Measurements from ENCODE around the gene CHAF1B.

CHAF1B gene

DNA sequence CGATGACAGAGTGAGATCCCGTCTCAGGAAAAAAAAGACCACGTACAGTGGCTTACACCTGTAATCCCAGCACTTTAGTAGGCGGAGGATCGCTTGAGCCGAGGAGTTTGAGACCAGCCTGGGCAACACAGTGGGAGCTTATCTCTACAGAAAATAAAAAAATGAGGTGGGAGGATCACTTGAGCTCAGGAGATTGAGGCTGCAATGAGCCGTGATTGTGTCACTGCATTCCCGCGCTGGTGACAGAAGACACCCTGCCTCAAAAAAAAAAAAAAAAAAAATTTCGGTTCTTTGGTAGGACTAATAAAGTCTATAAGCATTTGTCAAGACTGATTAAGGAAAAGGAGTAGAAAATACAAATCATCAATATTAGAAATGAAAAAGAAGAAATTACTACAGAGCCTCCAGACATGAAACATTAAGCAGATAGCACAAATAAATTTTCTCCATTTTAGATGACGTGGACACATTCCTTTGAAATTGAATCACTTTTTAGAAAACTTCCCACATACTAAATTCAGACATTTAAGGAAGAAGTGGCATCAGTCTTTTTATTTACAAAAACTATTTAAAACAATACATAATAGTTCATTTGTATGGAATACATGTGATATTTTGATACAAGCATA, 34.8 kb upstream of the CHAF1B start:
- Histone ChIP-seq H3K27me3 (ENCODE audit: control insufficient read depth, low read length) (no peaks in the 10 kb centered on the region), H3K4me1 (ENCODE audit: control insufficient read depth, low read length) (no peaks in the 10 kb centered on the region), H3K79me2 (ENCODE audit: control insufficient read depth, low read length) (no peaks in the 10 kb centered on the region), H3K9me2 (replicated peaks; ENCODE audit: control insufficient read depth, low read length) (no peaks in the 10 kb centered on the region), H3K4me2 (ENCODE audit: low read length) (no peak overlapping the region), H3K4me3 (ENCODE audit: low read length) (no peak overlapping the region), H3K27ac (ENCODE audit: low read depth, low read length) (no peak overlapping the region), H3F3A (ENCODE audit: control insufficient read depth, insufficient read depth) (no peaks in the 10 kb centered on the region), H3K36me3 (ENCODE audit: control insufficient read depth, low read length) (peaks cover 48% of the 10 kb centered on the region), H3K9me3 (ENCODE audit: control insufficient read depth, insufficient read depth, low read length) (no peaks in the 10 kb centered on the region), H4K20me1 (ENCODE audit: control insufficient read depth, insufficient read depth, low read depth, low read length) (no peaks in the 10 kb centered on the region)
- no peak for TF ChIP-seq EZH2phosphoT487 (IDR thresholded peaks at IDR 0.05; ENCODE audit: borderline replicate concordance, low read length)
- TF ChIP-seq, protein P1, sequence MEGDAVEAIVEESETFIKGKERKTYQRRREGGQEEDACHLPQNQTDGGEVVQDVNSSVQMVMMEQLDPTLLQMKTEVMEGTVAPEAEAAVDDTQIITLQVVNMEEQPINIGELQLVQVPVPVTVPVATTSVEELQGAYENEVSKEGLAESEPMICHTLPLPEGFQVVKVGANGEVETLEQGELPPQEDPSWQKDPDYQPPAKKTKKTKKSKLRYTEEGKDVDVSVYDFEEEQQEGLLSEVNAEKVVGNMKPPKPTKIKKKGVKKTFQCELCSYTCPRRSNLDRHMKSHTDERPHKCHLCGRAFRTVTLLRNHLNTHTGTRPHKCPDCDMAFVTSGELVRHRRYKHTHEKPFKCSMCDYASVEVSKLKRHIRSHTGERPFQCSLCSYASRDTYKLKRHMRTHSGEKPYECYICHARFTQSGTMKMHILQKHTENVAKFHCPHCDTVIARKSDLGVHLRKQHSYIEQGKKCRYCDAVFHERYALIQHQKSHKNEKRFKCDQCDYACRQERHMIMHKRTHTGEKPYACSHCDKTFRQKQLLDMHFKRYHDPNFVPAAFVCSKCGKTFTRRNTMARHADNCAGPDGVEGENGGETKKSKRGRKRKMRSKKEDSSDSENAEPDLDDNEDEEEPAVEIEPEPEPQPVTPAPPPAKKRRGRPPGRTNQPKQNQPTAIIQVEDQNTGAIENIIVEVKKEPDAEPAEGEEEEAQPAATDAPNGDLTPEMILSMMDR (IDR thresholded peaks at IDR 0.05; ENCODE audit: low read depth, low read length, poor library complexity, severe bottlenecking): no peak

DNA sequence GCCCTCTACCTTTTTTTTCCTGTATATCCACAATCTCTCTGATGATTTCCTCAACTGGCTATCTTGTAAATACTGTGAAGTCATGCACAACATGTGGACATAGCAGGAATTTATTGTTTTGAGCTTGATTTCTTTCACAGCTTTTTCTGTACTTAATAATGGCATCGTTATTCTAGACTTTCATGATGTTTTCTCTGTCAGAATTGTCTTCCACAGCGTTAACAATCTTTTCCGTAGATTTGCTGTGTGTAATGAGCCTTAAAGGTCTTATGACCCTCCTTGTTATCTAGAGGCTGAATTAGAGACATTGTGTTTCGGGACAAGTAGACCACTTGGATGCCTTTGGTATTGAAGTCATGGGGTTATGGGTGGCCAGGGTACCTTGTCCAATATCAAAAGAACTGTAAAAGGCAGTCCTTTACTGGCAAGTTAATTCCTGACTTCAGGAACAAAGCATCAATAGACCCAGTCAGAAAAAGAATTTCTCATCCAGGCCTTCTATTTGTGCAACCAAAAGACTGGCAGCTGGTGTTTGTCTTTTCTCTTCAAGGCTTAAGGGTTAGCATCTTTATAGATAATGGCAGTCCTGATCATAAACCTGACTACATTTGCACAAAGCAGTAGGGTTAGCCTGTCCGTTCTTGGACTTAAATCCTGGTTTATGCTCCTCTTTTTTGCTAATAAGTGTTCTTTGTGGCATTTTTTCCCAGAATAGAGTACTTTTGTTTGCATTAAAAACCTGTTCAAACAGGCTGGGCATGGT, 30.1 kb upstream of the CHAF1B start:
- Histone ChIP-seq H3K9me2 (replicated peaks; ENCODE audit: control insufficient read depth, low read length) (no peaks in the 10 kb centered on the region), H4K20me1 (ENCODE audit: control insufficient read depth, insufficient read depth, low read depth, low read length) (no peaks in the 10 kb centered on the region), H3K36me3 (ENCODE audit: control insufficient read depth, low read length) (peaks cover 36% of the 10 kb centered on the region), H3K4me2 (ENCODE audit: low read length) (no peak overlapping the region), H3K79me2 (ENCODE audit: control insufficient read depth, low read length) (no peaks in the 10 kb centered on the region), H3K4me3 (ENCODE audit: low read length) (no peak overlapping the region), H3K9me3 (ENCODE audit: control insufficient read depth, insufficient read depth, low read length) (no peaks in the 10 kb centered on the region), H3F3A (ENCODE audit: control insufficient read depth, insufficient read depth) (no peaks in the 10 kb centered on the region), H3K27ac (ENCODE audit: low read depth, low read length) (no peak overlapping the region), H3K4me1 (ENCODE audit: control insufficient read depth, low read length) (no peaks in the 10 kb centered on the region), H3K27me3 (ENCODE audit: control insufficient read depth, low read length) (no peaks in the 10 kb centered on the region)
- TF ChIP-seq, protein P1 (IDR thresholded peaks at IDR 0.05; ENCODE audit: low read depth, low read length, poor library complexity, severe bottlenecking): no peak
- TF ChIP-seq EZH2phosphoT487 (IDR thresholded peaks at IDR 0.05; ENCODE audit: borderline replicate concordance, low read length): no peak

GRCh38 chr21:36355868-36356267, 29.3 kb upstream of the CHAF1B start:
- no peaks in the 10 kb centered on the region for H3K79me2 ChIP-seq (ENCODE audit: control insufficient read depth, low read length)
- no peak overlapping the region for H3K4me3 ChIP-seq (ENCODE audit: low read length)
- no peaks in the 10 kb centered on the region for H3K9me3 ChIP-seq (ENCODE audit: control insufficient read depth, insufficient read depth, low read length)
- no peaks in the 10 kb centered on the region for H3K27me3 ChIP-seq (ENCODE audit: control insufficient read depth, low read length)
- no peaks in the 10 kb centered on the region for H3K4me1 ChIP-seq (ENCODE audit: control insufficient read depth, low read length)
- no peak overlapping the region for H3K27ac ChIP-seq (ENCODE audit: low read depth, low read length)
- H3F3A ChIP-seq (ENCODE audit: control insufficient read depth, insufficient read depth): no peaks in the 10 kb centered on the region
- no peak for TF ChIP-seq EZH2phosphoT487 (IDR thresholded peaks at IDR 0.05; ENCODE audit: borderline replicate concordance, low read length)
- TF ChIP-seq, protein P1 (IDR thresholded peaks at IDR 0.05; ENCODE audit: low read depth, low read length, poor library complexity, severe bottlenecking): no peak
- H3K9me2 ChIP-seq (replicated peaks; ENCODE audit: control insufficient read depth, low read length): no peaks in the 10 kb centered on the region
- H4K20me1 ChIP-seq (ENCODE audit: control insufficient read depth, insufficient read depth, low read depth, low read length): no peaks in the 10 kb centered on the region
- H3K4me2 ChIP-seq (ENCODE audit: low read length): no peak overlapping the region
- peaks cover 36% of the 10 kb centered on the region for H3K36me3 ChIP-seq (ENCODE audit: control insufficient read depth, low read length)

All from DOHH2 (cell line).